ENCODE results near the gene PACS2. TPM values are rescaled to one million over a fixed set of nuclear protein-coding genes. Genes with fewer than 3 reads are reported as not detected.

The PACS2 gene
- total and polyA plus RNA-seq, 2 of the 4 experiments (the other 2 are of a cell fraction) = 15.6 to 32.2 TPM

GRCh38 chr14:105292826-105293711 lies 21.5 kb upstream of the PACS2 start:
- H4K5ac ChIP-seq (ENCODE audit: low read depth, low read length) = no peak overlapping the region
- no peaks in the 10 kb centered on the region for H3K27me3 ChIP-seq (ENCODE audit: control insufficient read depth, insufficient read depth, low read length)
- H4K8ac ChIP-seq (ENCODE audit: low read depth in 2 of 2, low read length in 2 of 2) = no peak overlapping the region
- H3K14ac ChIP-seq (replicated peaks; ENCODE audit: low read depth, low read length) = no peak overlapping the region
- H3K18ac ChIP-seq (ENCODE audit: low read depth, low read length) = no peak overlapping the region
- H2AK5ac ChIP-seq (ENCODE audit: low read depth, low read length) = no peak overlapping the region; the same call in 1 of the 2 replicates
- H2BK5ac ChIP-seq (ENCODE audit: low read depth, low read length, poor library complexity, severe bottlenecking) = no peak overlapping the region
- in situ Hi-C loops (cut with MboI; ENCODE audit: low sequenced_read_pairs) (no loop called here), dilution Hi-C loops (cut with HindIII; ENCODE audit: low sequenced_read_pairs, unreplicated experiment) (no loop called here), intact Hi-C loops (cut with micrococcal nuclease) (no loop called here)
- H3K4me2 ChIP-seq (ENCODE audit: low read depth, low read length) = no peak overlapping the region
- no TSS peak for BruUV-seq (replicated peaks)
- 88% methylated on average over 11 of the region's 26 CpGs; no CpG with 5 or more reads in 1 of the 2 experiments for WGBS, 2 experiments (ENCODE audit: extremely low coverage in 2 of 2, insufficient read length in 1 of 2)
- DNase-seq = no peak
- H2AFZ ChIP-seq (replicated peaks; ENCODE audit: low read length, poor library complexity) = peak overlapping the region; percentile 23
- no peak overlapping the region for H3K4ac ChIP-seq (ENCODE audit: low read depth, low read length)
- H4K20me1 ChIP-seq (ENCODE audit: insufficient read depth, low read length) = peaks cover 50% of the 10 kb centered on the region
- H2BK120ac ChIP-seq (ENCODE audit: low read depth, low read length) = no peak overlapping the region
- no peak overlapping the region for H3K56ac ChIP-seq (ENCODE audit: extremely low read depth, insufficient read depth, low read length)
- no peak overlapping the region for H2BK15ac ChIP-seq (ENCODE audit: low read depth, low read length)
- ChIA-PET POLR2A (ENCODE audit: unreplicated experiment) (interaction anchor here (1.0 kb wide), 1 partner anchor 8 kb away, joined by 5 read pairs; no protein-coding TSS in a partner anchor), CTCF (no interaction called here)
- no peaks in the 10 kb centered on the region for H3K9me1 ChIP-seq (ENCODE audit: insufficient read depth, low read length)
- H3K79me1 ChIP-seq (ENCODE audit: low read depth in 1 of 2, low read length in 2 of 2) = peaks cover 14 to 60% of the 10 kb centered on the region in 2 experiments
- no peak overlapping the region for H4K91ac ChIP-seq (ENCODE audit: insufficient read depth, low read depth, low read length)
- H3K4me1 ChIP-seq (ENCODE audit: control insufficient read depth, insufficient read depth, low read length) = peaks cover 6% of the 10 kb centered on the region
- no peak overlapping the region for H3K23ac ChIP-seq (ENCODE audit: low read depth, low read length)
- no peak for ATAC-seq (ENCODE audit: low read depth)
- H3K27ac ChIP-seq (ENCODE audit: insufficient read depth, low read length) = no peak overlapping the region
- H3K9ac ChIP-seq (ENCODE audit: low read depth, low read length) = no peak overlapping the region
- no peak overlapping the region for H2BK20ac ChIP-seq (ENCODE audit: low read depth, low read length)
- no peak overlapping the region for H3K4me3 ChIP-seq (ENCODE audit: insufficient read depth, low read depth, low read length)
- no peaks in the 10 kb centered on the region for H3K9me3 ChIP-seq (ENCODE audit: control insufficient read depth, insufficient read depth, low read length)
- TF ChIP-seq RAD21 (IDR thresholded peaks at IDR 0.05; ENCODE audit: low read length) (no peak), MAFK (IDR thresholded peaks at IDR 0.05; ENCODE audit: low read depth, low read length) (no peak), CHD1 (IDR thresholded peaks at IDR 0.05; ENCODE audit: low read depth, low read length) (no peak), CTCF (conservative IDR thresholded peaks at IDR 0.05; ENCODE audit: low read depth, low read length) (no peak), NFE2L2 (IDR thresholded peaks at IDR 0.05; ENCODE audit: low read depth, low read length) (no peak), RCOR1 (IDR thresholded peaks at IDR 0.05; ENCODE audit: insufficient replicate concordance, low read length) (no peak), RFX5 (IDR thresholded peaks at IDR 0.05; ENCODE audit: low read depth, low read length) (no peak), ELK1 (IDR thresholded peaks at IDR 0.05; ENCODE audit: borderline replicate concordance, low read depth, low read length) (no peak)
- peak overlapping the region; percentile 76 for H2AK9ac ChIP-seq (replicated peaks; ENCODE audit: low read depth, low read length, poor library complexity)
- no peaks in the 10 kb centered on the region for H3K36me3 ChIP-seq (ENCODE audit: control insufficient read depth, insufficient read depth, low read length)

Measured in IMR-90 (cell line).